Dedifferentiated amniotic fluid mesenchymal stem cell (primary cell): ENCODE measurements around the gene VTCN1.

Experiments used
- DNase-seq: peaks from one replicate; pipeline ENCODE4 v3.0.0-alpha.2; 2016; ENCODE audit errors: extremely low spot score

The VTCN1 gene

DNA sequence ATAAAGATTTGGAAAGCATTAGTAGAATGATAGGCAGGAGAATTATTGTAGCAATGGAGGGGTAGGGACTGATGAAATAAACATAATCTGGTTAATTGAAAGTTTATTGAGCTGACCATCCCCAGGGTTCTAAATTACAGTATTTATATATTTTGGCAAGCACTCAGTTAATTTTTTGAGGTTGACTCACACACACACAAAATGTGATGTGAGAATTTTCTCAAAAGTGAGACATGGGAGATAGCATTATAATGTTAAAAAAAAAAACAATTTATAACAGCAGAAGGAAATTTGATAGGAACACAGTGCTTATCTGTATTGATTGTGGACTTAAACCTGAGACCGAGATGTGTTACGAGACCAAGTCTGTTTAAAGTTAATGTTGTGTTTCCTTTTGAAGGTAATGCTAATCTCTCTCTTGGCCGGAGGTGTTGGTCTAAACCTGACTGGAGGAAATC is 113.7 kb downstream of the VTCN1 start:
- DNase-seq, result peak; percentile 32

DNA sequence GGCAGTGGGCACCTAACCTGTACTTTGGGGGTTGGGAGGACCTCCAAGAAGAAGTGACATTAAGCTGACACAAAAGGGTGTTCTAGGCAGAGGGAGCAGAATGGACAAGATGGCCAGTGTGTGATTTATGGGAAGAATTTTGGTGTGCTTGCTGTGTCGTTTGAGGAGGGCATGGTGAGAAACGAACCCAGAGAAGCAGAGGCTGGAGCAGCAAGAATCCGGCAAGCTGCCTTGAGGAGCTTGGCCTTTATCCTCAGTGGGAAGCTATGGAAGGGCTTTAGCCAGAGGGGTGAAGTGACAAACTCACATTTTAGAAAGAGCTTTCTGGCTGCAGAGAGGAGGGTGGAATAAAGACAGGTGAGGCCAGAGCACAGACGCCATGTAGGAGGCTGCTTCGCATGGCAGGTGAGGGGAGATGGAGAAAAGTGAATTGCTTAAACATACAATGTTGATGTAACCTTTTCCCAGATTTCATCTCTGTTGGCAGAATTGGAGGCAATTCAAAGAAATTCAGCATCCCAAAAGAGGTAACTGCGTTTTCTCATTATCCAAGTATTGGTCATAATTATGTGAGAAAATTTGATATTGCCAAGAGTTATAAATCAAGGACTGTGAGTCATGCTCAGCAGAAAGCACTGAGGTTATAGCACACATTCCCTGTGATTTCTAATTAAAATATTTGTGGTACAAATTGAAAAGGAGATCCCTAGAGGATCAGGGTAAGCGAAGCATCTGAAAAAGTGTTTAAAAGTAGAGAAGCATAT is 115.7 kb downstream of the VTCN1 start:
- no peak for DNase-seq

DNA sequence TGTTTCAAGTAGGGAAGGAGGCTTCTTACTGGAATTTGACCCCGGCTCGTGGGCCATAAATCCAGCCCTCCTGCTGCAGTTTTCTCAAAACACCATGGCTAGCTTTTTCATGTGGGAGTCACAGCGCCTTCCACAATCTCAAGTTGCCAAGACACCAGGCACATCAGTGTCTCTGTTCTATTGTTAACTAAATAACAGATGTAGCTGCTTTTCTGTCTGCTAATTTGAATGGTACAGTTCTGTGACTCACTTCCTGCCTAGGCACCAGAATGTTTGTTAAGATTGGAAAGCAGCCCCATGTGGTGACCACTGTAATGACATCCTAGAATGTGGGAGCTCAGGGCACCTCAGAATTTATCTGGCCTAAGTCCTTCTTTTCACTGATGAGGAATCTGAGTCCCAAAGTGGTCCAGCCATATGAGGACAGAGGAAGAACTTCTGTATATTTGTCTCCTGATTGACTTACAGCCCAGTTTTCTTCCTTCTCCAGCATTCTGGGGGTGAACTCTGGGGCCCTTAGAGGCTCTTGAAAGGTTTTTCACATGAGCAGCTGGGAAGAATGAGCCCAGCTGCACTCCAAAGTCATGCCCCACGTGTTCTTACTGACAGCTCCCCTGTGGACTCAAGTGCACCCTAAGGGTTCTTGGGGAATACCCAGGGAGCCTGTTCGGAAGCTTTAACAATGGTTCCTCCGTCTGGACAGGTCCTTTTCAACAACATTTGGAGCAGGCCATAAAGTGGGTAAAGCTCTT is 116.7 kb downstream of the VTCN1 start:
- DNase-seq, result peak; percentile 54
